Measurements from ENCODE around the gene OPTN.

GRCh38 chr10:13139150-13139549, 39.2 kb downstream of the OPTN start:
- TF ChIP-seq CTCF (IDR thresholded peaks at IDR 0.05 in 2 of 3, conservative IDR thresholded peaks at IDR 0.05 in 1 of 3; ENCODE audit: control insufficient read depth in 2 of 3, extremely low read depth in 1 of 3, insufficient read depth in 1 of 3, low read depth in 3 of 3, low read length in 3 of 3) (no peak), JUNB (IDR thresholded peaks at IDR 0.05) (no peak), SUZ12 (IDR thresholded peaks at IDR 0.05; ENCODE audit: unreplicated experiment) (no peak)
